ENCODE data around the gene IRF7.
A peak's percentile ranks its signal among the peaks of the same experiment; 100 is the strongest.

IRF7 gene

DNA sequence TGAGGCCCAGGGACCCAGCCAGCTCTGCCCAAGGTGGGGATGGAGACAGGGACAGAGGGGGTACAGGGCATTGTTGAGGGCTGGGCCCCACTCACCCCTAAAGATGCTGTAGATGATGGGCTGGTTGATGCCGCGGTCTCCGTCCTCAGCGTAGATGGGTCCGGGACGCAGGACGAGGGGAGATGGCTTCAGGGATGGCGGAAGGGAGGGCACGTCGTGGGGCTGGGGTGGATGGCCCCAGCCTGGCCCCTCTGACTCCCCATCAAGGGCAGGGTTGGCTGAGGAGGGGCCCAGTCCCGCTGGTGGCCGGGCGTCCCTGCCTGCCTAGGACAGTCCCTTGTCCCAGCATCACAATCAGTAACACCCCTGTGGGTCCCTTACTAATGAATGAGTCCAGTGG is 4.5 kb upstream of the IRF7 start:
- DNase-seq, result no peak

DNA sequence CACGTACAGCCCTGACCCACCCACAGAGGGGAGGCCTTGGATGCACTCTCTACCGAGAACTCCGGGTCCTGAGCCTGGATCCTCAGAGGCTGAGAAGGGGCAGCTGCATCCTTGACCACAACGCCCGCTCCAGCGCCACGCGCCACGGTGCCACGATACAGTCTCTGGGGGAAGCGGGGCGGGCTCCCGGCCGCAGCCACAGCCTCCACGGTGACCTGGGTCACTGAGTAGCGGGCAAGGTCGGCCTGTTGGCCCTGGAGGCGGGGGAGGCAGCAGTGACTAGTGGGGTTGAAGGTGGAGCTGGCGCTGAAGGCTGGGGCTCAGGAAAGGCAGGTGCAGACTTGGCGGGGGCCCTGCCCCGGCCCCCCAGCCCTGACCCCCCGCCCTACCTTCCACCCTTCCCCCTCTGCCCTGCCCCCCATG is 3.9 kb upstream of the IRF7 start:
- no peak for DNase-seq

DNA sequence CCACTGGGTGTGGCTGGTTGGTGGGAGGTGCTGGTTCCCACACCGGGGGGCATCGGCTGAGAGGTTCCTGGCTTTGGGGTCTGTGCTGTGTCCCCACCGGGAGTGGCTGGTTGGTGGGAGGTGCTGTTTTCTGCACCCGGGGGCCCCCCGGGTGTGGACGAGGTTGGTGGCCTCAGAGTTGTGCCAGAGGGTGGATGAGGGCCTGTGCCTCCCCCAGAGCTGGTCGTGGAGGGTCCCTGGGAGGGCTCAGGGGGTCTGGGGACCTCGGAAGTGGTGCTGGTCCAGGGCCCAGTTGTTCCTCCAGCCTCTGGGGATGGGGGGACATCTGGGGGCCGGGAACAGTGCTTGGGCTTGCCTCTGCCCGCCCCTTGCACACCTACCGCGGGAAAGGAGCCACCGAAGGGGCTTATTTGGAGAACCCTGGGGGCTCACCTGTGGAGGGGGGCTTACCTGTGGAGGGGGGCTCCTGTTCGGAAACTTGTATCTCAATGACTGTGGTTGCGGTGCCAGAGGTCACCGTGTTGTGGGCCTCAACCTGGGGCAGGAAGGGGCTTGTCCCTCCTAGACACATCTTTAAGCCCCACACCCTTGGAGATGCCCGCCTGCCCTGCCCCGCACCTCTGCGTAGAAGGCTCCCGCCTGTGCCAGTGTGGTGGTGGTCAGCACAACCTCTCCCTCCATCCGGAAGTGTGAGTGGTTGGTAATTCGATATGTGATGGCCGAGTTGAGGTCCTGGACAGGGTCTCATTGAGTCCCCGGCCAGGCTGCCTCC is 3.3 kb upstream of the IRF7 start:
- no peak for DNase-seq

DNA sequence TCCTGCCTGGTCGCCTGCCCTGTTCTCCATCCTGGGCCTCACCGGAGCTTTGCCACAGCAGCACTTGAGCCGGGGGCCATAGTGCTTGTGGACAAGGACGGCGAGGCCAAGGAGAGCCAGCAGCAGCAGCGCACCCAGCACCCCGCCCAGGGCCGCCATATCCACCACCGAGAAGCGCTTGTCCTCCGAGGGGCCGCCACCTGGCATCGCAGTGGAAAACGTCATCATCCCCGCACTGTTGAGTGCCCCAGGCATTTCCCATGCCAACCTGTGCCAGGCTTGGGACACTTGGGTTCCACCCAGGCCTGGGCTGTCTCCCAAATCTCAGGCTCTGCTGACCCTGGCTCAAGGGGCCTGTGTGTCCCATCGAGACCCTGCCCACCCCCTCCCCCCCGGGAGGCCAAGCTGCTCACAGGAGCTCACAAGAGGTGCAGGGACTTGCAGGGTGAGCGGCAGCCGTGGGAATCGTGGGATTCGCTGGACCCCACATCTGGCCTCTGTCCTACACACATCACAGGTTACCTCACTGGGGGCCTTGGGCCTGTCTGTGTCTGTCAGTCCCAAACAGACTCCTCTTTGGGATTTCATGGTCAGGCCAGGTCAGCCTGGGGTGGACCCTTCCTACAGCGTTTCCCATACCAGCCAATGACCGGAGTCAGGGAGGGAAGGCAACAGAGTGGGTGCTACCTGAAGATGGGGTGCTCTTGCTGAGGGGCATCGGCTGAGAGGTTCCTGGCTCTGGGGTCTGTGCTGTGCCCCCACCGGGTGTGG is 2.3 kb upstream of the IRF7 start:
- no peak for DNase-seq

DNA sequence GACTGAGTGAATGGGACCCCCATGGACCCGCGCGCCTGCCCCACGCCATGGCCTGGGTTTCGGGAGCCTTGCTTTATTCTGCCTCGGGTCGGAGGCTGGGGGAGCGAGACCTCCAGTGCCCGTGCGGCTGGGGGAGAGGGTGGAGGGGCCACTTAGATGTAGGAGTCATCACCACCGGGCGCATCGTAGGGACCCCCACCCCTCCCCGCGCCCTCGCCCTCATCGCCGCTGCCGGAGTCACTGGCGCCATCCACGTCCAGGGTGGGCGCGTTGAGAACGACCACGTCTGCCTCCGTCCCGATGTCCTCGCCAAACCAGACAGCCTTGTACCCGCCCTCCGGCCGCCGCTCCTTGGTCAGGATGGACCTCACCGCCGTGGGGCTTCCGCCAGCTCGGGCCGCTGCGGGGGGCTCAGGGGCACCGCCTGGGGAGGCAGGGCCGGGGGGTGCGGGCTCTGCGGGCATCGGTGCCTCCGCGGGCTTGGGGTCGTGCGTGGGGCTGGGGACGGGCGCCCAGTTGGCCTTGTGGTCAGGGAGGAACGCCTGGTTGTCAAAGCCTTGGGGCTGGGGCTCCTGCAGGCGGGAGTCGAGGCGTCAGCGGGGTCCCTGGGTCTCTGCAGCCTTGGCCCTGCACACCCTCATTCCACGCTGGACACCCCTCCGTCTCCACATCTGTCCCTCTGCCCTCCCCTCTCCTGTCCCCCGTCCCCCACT is 1.6 kb upstream of the IRF7 start:
- DNase-seq, result no peak

DNA sequence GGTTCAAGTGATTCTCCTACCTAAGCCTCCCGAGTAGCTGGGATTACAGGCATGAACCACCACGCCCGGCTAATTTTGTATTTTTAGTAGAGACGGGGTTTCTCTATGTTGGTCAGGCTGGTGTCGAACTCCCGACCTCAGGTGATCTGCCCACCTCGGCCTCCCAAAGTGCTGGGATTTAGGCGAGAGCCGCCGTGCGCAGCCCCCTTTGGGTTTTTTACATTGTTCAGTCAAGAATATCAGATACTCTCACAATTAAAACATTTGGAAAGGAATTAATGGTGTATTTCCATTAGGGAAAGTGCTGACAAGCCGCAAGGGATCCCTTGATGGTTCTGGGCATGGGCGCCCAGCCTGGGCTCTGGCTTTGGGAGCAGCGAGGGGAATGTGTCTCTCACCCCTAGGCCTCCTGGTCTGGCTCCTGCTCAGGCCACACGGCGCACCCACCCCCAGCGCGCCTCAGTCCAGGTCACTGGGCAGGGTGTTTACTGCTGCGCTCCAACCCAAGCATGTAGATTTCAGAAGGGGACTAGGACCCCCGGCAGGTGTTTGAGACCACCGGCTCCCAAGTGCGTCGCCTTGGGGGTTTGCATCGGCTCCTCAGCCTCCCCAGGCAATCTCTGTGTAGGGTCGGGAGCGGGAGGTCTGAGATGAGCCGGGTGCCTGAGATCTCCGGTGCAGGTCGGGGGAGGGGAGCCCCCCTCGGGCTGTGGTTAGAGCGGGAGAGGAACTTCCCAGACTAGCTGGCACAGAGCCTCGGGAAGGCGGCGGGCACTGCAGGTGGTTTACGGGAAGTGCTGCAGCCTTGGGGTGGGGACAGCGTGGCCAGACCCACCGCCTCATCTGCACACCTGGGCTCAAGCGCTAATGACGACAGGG is 809 bp upstream of the IRF7 start:
- DNase-seq, result no peak

DNA sequence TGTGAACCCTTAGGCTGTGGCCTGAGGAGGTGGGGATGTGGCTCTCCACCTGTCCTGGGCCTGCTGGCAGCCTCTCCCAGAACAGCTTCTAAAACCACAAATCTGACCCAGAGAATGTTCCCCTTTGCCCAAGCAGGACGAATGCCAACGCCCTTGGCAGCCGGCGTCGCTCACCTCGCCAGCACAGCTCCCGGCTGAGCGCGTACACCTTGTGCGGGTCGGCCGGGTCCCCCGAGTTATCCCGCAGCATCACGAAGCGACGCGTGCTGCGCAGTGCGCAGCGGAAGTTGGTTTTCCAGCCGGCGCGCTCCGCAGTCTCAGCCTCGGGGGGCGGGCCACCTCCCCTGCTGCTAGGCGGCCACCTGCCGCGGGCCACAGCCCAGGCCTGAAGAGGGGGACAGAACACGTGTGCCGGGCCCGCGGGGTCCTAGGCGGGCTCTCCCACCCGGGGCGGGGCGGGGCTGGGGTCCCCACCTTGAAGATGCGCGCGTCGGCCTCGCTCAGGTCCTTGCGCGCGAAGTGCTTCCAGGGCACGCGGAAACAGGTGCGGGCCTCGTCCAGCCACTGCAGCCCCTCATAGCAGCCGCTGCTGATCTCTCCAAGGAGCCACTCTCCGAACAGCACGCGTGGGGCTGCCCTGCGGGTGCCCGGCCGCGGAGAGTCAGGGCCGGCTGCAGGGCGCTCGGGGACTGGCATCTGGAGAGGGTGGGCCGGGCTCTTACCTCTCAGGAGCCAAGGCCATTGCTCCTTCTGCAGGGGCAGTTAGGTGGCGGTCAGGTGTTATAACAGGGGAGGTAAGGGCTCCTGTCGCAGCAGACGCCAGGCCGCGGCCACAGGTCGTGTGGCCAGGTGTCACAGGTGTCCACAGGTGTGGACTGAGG is 887 bp downstream of the IRF7 start:
- DNase-seq, result no peak

DNA sequence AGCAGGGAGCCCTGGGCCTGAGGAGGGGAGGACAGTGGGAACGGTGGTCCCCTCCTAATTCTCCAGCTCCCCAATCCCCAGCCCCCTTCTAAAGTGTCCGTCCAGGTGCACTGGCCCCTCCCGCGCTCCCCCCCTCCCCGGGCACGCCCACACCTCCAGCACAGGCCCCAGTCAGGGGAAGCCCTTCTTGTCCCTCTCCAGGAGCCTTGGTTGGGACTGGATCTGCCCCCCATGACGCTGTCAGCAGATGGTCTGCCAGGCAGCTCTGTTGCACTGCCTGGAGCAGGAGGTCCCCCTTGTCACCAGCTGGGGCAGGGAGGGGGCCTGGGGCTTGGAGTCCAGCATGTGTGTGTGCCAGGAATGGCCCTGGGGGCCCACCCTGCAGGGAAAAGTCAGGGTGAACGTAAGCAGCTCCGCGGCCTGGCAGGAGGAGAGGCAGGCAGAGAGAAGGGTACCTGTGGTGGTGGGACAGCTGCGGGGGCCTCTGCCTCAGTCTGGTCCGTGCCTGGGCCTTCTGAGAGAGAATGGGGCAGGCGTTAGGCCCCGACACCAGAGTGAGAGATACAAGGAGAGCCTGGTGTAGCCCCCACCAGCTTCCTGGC is 1.6 kb downstream of the IRF7 start:
- no peak for DNase-seq

DNA sequence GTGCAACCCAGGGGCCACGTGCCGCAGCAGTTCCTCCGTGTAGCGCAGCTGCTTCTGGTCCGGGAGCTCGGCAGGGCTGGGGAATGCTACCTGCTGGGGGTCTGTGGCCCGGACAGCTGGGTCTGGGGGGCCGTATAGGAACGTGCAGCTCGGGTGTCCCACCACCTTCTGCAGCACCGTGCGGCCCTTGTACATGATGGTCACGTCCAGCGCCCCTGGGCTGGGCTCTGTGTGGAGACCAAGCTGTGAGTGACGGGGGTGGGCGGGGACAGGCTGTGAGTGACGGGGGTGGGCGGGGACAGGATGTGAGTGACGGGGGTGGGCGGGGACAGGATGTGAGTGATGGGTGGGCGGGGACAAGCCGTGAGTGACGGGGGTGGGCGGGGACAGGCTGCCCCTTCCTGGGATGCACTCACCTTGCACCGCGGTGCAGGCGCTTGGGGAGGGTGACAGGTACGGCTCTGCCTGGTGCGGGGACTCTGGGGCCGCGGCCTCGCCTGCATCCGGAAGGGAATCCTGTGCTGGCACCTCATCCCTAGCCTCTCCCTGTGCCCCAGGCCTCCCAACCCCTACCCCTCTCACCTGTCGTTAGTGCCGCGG is 2.3 kb downstream of the IRF7 start:
- peak; percentile 83 for DNase-seq

DNA sequence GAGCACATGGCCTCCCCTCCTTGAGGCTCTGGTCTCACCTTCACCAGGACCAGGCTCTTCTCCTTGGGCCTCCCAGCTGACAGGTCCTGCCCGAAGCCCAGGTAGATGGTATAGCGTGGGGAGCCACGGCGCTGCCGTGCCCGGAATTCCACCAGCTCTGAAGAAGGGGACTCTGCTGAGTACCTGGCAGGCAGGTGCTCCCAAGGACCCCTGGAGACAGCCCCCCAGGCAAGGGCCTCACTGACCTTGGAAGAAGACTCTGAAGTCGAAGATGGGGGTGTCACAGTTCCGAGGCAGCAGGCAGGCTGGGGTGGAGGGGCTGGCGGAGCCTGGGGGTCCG is 2.8 kb downstream of the IRF7 start:
- DNase-seq, result no peak

DNA sequence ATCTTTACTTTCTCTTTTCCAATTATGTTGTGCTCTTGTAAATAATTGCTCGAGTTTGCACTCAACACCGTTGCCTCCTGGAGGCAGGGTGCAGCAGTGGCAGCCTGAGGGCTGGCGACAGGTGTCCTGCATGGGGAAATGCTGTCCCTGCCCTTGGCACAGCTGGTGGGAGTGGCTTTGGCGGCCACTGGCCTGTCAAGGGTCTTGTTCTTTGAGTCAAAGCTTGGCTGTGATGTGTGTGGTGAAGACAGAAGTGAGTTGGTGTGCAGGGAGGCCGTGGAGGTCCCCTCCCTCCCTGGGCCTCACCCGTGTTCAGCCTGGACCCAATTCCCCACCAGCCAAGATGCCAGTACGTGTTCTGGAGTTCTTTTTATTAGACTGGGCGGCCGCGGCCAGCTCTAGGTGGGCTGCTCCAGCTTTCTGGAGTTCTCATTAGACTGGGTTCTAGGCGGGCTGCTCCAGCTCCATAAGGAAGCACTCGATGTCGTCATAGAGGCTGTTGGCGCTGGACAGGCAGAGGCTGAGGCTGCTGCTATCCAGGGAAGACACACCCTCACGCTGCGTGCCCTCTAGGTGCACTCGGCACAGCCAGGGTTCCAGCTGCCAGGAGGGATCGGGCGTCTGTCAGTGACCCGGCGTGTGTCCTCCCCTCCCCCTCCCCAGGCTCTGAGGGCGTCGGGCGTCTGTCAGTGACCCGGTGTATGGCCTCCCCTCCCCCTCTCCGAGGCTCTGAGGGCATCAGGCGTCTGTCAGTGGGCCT is 3.4 kb downstream of the IRF7 start:
- DNase-seq, result peak; percentile 43

DNA sequence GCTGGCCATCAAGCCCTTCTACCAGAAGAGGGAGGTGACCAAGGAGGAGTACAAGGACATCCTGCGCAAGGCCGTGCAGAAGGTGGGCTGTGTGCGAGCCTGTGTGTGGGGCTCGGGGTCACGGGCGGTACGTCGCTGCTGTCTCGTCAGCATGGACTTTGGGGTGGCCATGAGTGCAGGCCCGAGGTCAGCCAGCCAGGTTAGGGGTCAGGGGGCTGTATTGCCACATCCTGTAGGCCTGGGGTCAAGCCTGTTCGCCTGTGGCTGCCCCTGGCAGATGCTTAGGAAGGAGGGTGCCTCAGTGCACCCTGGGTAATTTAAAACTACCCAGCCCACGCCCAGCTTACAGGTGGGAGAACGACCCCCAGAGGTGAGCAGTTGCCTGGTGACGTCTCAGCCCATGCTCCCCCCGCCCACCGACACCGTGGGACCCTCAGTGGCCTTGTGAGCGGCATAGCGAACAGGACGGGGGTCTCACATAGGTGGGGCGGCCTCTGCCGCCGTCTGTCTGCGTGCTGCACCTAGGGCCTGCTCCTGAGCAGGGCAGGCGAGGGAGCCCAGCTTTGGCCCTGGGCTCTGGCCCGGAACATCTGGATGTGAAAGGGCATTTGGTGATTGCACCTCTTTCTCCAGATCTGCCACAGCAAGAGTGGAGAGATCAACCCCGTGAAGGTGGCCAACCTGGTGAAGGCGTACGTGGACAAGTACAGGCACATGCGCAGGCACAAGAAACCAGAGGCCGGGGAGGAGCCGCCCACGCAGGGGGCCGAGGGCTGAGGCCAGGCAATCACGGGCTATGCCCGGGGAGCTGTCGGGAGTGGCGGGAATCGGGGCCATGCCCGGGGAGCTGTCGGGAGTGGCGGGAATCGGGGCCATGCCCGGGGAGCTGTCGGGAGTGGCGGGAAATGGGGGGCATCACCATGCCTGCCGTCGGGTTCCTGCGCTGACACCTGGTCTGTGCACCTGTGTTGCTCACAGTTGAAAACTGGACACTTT is 4.5 kb downstream of the IRF7 start:
- no peak for DNase-seq

DNA sequence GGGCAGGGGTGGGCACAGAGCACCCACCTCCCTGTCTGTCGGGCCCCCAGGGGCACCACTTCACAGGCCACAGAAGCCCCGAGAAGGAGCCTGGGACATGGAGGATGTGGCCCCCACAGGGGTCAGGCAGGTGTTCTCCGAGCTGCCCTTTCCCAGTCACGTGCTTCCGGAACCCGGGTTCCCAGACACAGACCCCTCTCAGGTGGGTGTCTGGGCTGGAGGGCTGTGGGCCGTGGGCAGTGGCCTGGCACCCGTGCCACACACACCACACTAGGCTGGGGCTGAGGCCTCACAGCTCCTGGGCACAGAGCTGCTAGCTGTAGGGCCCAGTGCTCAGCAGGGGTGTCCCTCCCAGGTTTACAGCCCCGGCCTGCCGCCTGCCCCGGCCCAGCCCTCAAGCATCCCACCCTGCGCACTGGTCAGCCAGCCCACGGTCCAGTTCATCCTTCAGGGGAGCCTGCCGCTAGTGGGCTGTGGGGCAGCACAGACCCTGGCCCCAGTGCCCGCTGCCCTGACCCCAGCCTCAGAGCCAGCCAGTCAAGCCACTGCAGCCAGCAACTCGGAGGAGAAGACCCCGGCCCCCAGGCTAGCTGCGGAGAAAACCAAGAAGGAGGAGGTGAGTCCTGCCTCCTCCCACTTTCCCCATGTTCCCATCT is 5.5 kb downstream of the IRF7 start:
- no peak for DNase-seq

DNA sequence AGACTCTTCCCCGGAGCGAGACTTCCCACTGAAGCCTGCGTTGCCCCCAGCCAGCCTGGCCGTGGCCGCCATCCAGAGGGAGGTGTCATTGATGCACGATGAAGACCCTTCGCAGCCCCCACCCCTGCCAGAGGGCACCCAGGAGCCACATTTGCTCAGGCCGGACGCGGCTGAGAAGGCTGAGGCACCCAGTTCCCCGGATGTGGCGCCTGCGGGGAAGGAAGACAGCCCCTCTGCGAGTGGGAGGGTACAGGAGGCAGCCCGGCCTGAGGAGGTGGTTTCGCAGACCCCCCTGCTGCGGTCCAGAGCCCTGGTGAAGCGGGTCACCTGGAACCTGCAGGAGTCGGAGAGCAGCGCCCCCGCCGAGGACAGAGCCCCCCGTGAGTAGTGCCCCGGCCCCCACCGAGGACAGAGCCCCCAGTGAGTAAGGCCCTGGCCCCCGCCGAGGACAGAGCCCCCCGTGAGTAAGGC is 6.4 kb downstream of the IRF7 start:
- no peak for DNase-seq

DNA sequence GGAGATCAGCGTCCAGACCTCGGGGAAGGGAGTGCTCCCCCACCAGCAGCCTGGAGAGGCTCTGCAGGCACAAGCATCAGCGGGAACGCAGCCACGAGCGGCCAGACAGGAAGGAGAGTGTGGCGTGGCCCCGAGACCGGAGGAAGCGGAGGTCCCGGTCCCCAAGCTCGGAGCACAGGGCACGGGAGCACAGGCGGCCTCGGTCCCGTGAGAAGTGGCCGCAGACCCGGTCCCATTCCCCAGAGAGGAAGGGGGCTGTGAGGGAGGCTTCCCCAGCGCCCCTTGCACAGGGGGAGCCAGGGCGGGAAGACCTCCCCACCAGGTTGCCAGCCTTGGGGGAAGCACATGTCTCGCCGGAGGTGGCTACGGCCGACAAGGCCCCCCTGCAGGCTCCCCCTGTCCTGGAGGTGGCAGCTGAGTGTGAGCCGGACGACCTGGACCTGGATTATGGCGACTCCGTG is 6.9 kb downstream of the IRF7 start:
- no peak for DNase-seq

DNA sequence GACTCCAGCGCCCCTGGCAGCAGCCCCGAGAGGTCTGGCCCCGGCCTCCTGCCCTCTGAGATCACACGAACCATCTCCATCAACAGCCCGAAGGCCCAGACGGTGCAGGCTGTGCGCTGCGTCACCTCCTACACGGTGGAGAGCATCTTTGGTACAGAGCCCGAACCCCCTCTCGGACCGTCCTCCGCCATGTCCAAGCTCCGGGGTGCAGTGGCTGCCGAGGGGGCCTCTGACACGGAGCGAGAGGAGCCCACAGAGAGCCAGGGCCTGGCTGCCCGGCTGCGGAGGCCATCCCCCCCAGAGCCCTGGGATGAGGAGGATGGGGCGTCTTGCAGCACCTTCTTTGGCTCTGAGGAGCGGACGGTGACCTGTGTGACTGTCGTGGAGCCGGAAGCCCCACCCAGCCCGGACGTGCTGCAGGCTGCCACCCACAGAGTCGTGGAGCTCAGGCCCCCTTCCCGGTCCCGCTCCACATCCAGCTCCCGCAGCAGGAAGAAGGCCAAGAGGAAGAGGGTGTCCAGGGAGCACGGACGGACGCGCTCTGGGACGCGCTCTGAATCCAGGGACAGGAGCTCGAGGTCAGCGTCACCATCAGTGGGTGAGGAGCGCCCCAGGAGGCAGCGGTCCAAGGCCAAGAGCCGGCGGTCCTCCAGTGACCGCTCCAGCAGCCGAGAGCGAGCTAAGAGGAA is 7.6 kb downstream of the IRF7 start:
- DNase-seq, result no peak

DNA sequence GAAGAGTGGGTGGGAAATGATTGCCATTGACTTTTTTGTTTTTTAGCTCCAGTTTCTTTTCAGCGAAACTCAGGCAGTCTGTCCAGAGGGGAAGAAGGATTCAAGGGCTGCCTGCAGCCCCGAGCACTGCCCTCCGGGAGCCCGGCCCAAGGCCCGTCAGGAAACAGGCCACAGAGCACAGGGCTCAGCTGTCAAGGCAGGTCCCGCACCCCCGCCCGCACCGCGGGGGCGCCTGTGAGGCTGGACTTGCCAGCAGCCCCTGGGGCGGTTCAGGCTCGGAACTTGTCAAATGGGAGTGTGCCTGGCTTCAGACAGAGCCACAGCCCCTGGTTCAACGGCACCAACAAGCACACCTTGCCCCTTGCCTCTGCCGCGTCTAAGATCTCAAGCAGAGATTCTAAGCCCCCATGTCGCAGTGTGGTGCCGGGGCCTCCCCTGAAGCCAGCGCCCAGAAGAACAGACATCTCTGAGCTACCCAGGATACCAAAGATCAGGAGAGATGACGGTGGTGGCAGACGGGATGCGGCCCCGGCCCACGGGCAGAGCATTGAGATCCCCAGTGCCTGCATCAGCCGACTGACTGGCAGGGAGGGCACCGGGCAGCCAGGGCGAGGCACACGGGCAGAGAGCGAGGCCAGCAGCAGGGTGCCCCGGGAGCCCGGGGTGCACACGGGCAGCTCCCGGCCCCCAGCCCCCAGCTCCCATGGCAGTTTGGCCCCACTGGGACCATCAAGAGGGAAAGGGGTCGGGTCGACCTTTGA is 8.6 kb downstream of the IRF7 start:
- DNase-seq, result no peak

Measured in NCI-H82 (cell line).